ENCODE measurements around the gene DDHD1.

DNA sequence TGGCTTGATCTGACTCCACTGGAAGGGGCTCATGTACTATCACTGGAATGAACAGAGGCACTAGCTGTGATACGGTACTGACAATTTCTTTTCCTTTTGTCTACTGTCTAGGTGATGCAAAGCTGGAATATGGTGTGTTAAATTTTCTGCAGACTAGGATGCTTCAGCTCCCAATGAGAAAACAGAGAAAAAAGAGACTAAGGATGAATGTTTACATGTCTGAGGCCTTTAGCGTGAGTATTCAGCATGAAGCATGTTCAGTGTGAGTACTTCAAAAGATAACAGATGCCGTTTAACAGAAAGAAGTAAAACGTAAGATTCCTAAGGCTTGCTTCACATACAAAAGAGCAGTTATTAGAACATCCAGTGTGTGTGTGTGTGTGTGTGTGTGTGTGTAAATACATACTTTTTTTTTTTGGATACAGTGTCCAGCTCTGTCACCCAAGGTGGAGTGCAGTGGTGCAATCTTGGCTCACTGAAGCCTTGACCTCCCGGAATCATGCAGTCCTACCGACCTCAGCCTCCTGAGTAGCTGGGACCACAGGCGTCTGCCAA is 110.0 kb downstream of the DDHD1 start:
- TF ChIP-seq, protein P1, sequence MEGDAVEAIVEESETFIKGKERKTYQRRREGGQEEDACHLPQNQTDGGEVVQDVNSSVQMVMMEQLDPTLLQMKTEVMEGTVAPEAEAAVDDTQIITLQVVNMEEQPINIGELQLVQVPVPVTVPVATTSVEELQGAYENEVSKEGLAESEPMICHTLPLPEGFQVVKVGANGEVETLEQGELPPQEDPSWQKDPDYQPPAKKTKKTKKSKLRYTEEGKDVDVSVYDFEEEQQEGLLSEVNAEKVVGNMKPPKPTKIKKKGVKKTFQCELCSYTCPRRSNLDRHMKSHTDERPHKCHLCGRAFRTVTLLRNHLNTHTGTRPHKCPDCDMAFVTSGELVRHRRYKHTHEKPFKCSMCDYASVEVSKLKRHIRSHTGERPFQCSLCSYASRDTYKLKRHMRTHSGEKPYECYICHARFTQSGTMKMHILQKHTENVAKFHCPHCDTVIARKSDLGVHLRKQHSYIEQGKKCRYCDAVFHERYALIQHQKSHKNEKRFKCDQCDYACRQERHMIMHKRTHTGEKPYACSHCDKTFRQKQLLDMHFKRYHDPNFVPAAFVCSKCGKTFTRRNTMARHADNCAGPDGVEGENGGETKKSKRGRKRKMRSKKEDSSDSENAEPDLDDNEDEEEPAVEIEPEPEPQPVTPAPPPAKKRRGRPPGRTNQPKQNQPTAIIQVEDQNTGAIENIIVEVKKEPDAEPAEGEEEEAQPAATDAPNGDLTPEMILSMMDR (IDR thresholded peaks at IDR 0.05 in 4 of 5, conservative IDR thresholded peaks at IDR 0.05 in 1 of 5), result no peak
- TF ChIP-seq POLR2A (IDR thresholded peaks at IDR 0.05), result no peak
